MM.1S (cell line): Measurements from ENCODE around the gene SLC17A8.

Experiments used
- DNase-seq: peaks from one replicate; pipeline ENCODE4 v3.0.0-alpha.2; 2015
- H2AFZ ChIP-seq: fragments of 300-600 bp; sonication (generic); 2 replicates; pipeline ENCODE4 v1.6.0; 2016; ENCODE audit warnings: antibody characterized with exemption, low read length
- H3F3A ChIP-seq: fragments of 300-600 bp; sonication (generic); 2 replicates; pipeline ENCODE4 v1.6.1; 2016; ENCODE audit warnings: mild to moderate bottlenecking, antibody characterized with exemption, low read length, moderate library complexity, mixed read lengths; ENCODE audit not compliant: insufficient read depth
- H3K27ac ChIP-seq: fragments of 300-600 bp; sonication (generic); 2 replicates; pipeline ENCODE4 v1.5.1; 2016; ENCODE audit warnings: mild to moderate bottlenecking, low read length
- H3K27me3 ChIP-seq: fragments of 300-600 bp; sonication (generic); replicated peaks from 2 replicates; pipeline ENCODE4 v1.6.0; 2016; ENCODE audit warnings: low read length; ENCODE audit not compliant: insufficient read depth
- H3K36me3 ChIP-seq: fragments of 300-600 bp; sonication (generic); replicated peaks from 2 replicates; pipeline ENCODE4 v1.6.1; 2016; ENCODE audit warnings: mild to moderate bottlenecking, low read length, mixed read lengths; ENCODE audit not compliant: insufficient read depth
- H3K4me1 ChIP-seq: fragments of 300-600 bp; sonication (generic); 2 replicates; pipeline ENCODE4 v1.6.1; 2016; ENCODE audit warnings: low read length, mixed read lengths
- H3K4me2 ChIP-seq: fragments of 300-600 bp; sonication (generic); 2 replicates; pipeline ENCODE4 v1.6.0; 2016; ENCODE audit warnings: low read depth, low read length
- H3K4me3 ChIP-seq: fragments of 300-600 bp; sonication (generic); 2 replicates; pipeline ENCODE4 v1.5.1; 2016; ENCODE audit warnings: low read length, mixed read lengths
- H3K79me2 ChIP-seq: fragments of 300-600 bp; sonication (generic); 2 replicates; pipeline ENCODE4 v1.6.1; 2016; ENCODE audit warnings: mixed run types, low read length, mixed read lengths
- H3K9ac ChIP-seq: fragments of 300-600 bp; sonication (generic); 2 replicates; pipeline ENCODE4 v1.6.1; 2016; ENCODE audit warnings: low read length, mixed read lengths
- H3K9me2 ChIP-seq: fragments of 300-600 bp; sonication (generic); replicated peaks from 2 replicates; pipeline ENCODE4 v1.6.1; 2016; ENCODE audit warnings: mild to moderate bottlenecking, low read length, mixed read lengths; ENCODE audit not compliant: insufficient read depth
- H3K9me3 ChIP-seq: fragments of 300-600 bp; sonication (generic); replicated peaks from 2 replicates; pipeline ENCODE4 v1.6.1; 2016; ENCODE audit warnings: mild to moderate bottlenecking, low read length, mixed read lengths; ENCODE audit not compliant: insufficient read depth
- H4K20me1 ChIP-seq: fragments of 300-600 bp; sonication (generic); 2 replicates; pipeline ENCODE4 v1.6.1; 2016; ENCODE audit warnings: mild to moderate bottlenecking, low read length, moderate library complexity, mixed read lengths; ENCODE audit not compliant: insufficient read depth
- EZH2 ChIP-seq: fragments of 300-600 bp; sonication (generic); optimal IDR thresholded peaks from 2 replicates; pipeline ENCODE3; 2017; ENCODE audit warnings: low read depth, mild to moderate bottlenecking, antibody characterized with exemption, low read length, mixed read lengths
- EZH2phosphoT487 ChIP-seq: fragments of 300-600 bp; sonication (generic); IDR thresholded peaks from 2 replicates; pipeline ENCODE4 v1.6.1; 2018; ENCODE audit warnings: antibody characterized with exemption, low read length
- TF ChIP-seq, protein P1 (sequence below): fragments of 300-600 bp; sonication (generic); IDR thresholded peaks from 2 replicates; pipeline ENCODE4 v1.5.1; 2016; ENCODE audit warnings: antibody characterized with exemption, low read length, mixed read lengths

The SLC17A8 gene

DNA sequence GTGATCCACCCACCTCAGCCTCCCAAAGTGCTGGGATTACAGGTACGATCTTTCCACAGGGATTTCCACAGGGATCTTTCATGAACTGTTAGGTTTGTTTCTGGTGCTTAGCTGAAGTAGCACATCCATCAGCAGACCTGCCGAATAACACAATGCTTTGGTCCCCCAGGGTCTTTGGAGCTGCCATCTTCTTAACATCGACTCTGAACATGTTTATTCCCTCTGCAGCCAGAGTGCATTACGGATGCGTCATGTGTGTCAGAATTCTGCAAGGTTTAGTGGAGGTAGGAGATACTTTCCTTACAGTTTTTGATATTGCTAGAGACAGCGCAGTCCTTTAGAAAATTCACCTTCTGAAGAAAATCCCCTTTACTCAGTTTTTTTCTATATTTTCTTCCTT is 36.3 kb downstream of the SLC17A8 start:
- H3K4me1 ChIP-seq: no peaks in the 10 kb centered on the region
- no peak overlapping the region for H3K4me2 ChIP-seq
- no peak overlapping the region for H3K9ac ChIP-seq
- no peak overlapping the region for H2AFZ ChIP-seq
- no peak overlapping the region for H3K4me3 ChIP-seq
- TF ChIP-seq EZH2phosphoT487: no peak
- no peak for TF ChIP-seq EZH2
- TF ChIP-seq, protein P1, sequence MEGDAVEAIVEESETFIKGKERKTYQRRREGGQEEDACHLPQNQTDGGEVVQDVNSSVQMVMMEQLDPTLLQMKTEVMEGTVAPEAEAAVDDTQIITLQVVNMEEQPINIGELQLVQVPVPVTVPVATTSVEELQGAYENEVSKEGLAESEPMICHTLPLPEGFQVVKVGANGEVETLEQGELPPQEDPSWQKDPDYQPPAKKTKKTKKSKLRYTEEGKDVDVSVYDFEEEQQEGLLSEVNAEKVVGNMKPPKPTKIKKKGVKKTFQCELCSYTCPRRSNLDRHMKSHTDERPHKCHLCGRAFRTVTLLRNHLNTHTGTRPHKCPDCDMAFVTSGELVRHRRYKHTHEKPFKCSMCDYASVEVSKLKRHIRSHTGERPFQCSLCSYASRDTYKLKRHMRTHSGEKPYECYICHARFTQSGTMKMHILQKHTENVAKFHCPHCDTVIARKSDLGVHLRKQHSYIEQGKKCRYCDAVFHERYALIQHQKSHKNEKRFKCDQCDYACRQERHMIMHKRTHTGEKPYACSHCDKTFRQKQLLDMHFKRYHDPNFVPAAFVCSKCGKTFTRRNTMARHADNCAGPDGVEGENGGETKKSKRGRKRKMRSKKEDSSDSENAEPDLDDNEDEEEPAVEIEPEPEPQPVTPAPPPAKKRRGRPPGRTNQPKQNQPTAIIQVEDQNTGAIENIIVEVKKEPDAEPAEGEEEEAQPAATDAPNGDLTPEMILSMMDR: no peak
- no peaks in the 10 kb centered on the region for H4K20me1 ChIP-seq
- DNase-seq: no peak
- H3F3A ChIP-seq: no peaks in the 10 kb centered on the region
- no peaks in the 10 kb centered on the region for H3K36me3 ChIP-seq
- H3K9me3 ChIP-seq: no peaks in the 10 kb centered on the region
- no peaks in the 10 kb centered on the region for H3K79me2 ChIP-seq
- no peaks in the 10 kb centered on the region for H3K27me3 ChIP-seq
- no peaks in the 10 kb centered on the region for H3K9me2 ChIP-seq
- no peak overlapping the region for H3K27ac ChIP-seq

DNA sequence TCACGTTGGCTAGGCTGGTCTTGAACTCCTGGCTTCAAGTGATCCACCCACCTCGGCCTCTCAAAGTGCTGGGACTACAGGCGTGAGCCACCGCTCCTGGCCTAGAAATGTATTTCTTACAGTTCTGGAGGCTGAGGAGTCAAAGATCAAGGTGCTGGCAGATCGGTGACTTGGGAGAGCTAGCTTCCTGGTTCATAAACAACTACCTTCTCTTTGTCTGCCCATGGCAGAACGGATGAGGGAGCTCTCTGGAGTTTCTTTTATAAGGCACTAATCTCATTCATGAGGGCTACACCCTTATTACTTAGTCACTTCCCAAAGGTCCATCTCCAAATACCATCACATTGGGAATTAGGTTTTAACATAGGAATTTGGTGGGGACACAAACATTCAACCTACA is 38.9 kb downstream of the SLC17A8 start:
- Histone ChIP-seq H3K4me3 (no peak overlapping the region), H3K27me3 (no peaks in the 10 kb centered on the region), H4K20me1 (no peaks in the 10 kb centered on the region), H2AFZ (no peak overlapping the region), H3K4me2 (no peak overlapping the region), H3K9ac (no peak overlapping the region), H3K9me2 (no peaks in the 10 kb centered on the region), H3K9me3 (no peaks in the 10 kb centered on the region), H3K36me3 (no peaks in the 10 kb centered on the region), H3F3A (no peaks in the 10 kb centered on the region), H3K4me1 (no peaks in the 10 kb centered on the region), H3K27ac (no peak overlapping the region), H3K79me2 (no peaks in the 10 kb centered on the region)
- no peak for DNase-seq
- TF ChIP-seq EZH2: no peak
- TF ChIP-seq, protein P1: no peak
- no peak for TF ChIP-seq EZH2phosphoT487

DNA sequence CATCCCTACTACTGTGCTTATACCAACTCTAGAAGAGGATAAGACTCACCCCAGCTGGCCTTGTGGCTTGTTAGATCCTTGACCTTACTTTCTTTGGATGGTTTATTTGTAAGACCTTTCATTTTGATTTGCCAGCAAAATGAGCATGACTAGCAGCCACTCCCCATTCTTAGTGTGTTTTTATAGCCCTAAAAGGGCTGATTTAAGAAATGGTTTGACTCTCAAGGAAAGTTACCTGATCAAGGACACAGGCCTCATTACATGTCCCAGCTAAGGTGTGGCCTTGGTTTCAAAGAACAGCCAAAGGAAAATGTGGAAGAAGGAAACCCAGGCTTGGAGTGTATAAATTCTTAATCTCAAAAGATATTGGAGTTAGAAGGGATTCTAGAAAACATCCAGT is 41.4 kb downstream of the SLC17A8 start:
- Histone ChIP-seq H3K9me2 (no peaks in the 10 kb centered on the region), H3K9me3 (no peaks in the 10 kb centered on the region), H3K9ac (no peak overlapping the region), H3K4me2 (no peak overlapping the region), H3K36me3 (no peaks in the 10 kb centered on the region), H3K27me3 (no peaks in the 10 kb centered on the region), H3K79me2 (no peaks in the 10 kb centered on the region), H3F3A (no peaks in the 10 kb centered on the region), H2AFZ (no peak overlapping the region), H3K27ac (no peak overlapping the region), H3K4me3 (no peak overlapping the region), H4K20me1 (no peaks in the 10 kb centered on the region), H3K4me1 (no peaks in the 10 kb centered on the region)
- no peak for DNase-seq
- no peak for TF ChIP-seq EZH2
- TF ChIP-seq, protein P1: no peak
- TF ChIP-seq EZH2phosphoT487: no peak

DNA sequence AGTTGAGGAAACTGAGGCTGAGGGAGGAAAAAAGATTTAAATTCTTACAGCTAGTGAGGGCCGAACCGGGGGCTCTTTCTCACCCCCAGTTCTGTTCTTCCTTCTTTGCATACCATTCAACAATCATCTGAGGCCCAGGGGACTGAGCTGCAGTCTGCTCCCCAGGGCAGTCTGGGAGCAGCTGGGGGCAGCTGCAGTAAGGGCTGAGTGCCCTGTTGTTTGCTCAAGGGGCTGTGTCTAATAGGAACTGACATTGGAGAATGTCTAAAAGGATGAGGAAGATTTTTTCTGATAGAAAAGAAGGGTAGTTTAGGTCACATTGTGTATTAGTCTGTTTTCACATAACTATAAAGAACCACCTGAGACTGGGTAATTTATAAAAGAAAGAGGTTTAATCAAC is 42.2 kb downstream of the SLC17A8 start:
- DNase-seq: no peak
- H3K4me2 ChIP-seq: no peak overlapping the region

More for the DNA sequence above, 42.2 kb downstream of the SLC17A8 start:
- Histone ChIP-seq H3K36me3 (no peaks in the 10 kb centered on the region), H3K9ac (no peak overlapping the region), H3K4me3 (no peak overlapping the region), H3K9me2 (no peaks in the 10 kb centered on the region), H3K27ac (no peak overlapping the region), H4K20me1 (no peaks in the 10 kb centered on the region), H3K79me2 (no peaks in the 10 kb centered on the region), H3F3A (no peaks in the 10 kb centered on the region), H3K27me3 (no peaks in the 10 kb centered on the region), H3K9me3 (no peaks in the 10 kb centered on the region), H3K4me1 (no peaks in the 10 kb centered on the region), H2AFZ (no peak overlapping the region)
- TF ChIP-seq EZH2phosphoT487 (no peak), EZH2 (no peak)
- TF ChIP-seq, protein P1: no peak
